HG03025 (cell line): ENCODE data around the gene CPZ.

Source experiments
- ATAC-seq: cut with Tn5 transposase; IDR thresholded peaks from one replicate; pipeline ENCODE4 v1.9.1; 2021; ENCODE audit warnings: mild to moderate bottlenecking, moderate library complexity; ENCODE audit not compliant: unreplicated experiment, low FRiP score

The CPZ gene

DNA sequence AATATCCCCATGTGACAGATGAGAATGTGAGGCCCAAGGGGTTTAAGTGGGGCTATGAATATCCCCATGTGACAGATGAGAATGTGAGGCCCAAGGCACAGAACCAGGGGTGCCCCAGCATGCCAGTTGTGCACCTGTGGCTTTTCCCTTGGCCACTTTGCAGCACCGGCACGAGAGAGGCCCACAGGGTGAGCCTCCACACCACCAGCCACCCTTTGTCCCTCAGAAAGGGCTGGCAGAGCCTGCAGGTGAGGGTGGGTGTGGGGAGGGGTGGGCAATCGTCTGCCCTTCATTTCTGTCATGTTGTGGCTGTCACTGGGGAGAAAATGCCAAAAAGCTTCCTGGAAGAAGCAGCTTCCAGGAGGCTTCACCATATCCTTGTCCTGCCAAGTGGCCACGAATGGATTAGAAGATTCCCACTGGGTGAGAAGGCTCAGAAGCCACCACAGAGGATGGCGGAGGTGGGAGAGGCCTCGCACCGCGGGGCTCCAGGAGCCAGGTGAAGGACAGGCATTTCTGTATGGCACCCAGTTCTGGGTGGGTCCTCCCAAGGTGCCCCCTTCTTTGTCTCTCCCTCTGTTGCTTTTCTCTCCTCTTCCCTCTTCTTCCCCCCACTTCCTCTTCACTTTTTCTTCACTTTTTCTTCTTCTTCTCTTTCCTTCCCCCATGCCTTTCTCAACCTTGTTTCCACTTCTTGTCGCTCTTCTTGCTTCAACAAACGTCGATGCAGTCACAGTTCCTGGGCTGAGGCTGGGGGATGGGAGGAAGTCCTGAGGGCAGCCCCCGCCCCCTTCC, 12.8 kb upstream of the CPZ start:
- ATAC-seq: no peak

DNA sequence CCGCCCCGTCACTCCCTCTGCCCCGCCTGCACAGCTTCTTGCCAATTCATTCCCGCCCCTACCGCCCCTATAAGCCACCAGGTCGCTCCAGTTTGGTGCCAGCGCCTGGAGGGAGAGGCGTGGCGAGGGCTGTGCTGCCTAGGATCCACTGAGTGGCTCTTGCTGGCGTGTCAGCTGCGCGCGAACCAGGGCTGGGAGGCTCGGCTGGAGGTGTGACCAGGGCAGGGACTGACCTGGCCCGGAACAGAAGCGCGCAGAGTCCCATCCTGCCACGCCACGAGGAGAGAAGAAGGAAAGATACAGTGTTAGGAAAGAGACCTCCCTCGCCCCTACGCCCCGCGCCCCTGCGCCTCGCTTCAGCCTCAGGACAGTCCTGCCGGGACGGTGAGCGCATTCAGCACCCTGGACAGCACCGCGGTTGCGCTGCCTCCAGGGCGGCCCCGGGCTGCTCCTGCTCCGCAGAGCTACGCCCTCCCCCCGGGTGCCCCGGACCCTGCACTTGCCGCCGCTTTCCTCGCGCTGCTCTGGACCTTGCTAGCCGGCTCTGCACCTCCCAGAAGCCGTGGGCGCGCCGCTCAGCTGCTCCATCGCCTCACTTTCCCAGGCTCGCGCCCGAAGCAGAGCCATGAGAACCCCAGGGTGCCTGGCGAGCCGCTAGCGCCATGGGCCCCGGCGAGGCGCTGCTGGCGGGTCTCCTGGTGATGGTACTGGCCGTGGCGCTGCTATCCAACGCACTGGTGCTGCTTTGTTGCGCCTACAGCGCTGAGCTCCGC, 12.1 kb upstream of the CPZ start, which contains the start of gene GPR78:
Gene GPR78 (plus strand): TSS at position 72 of the 773 bp plus-strand sequence. CDS start 591 bp downstream, at position 663.
- no peak for ATAC-seq

DNA sequence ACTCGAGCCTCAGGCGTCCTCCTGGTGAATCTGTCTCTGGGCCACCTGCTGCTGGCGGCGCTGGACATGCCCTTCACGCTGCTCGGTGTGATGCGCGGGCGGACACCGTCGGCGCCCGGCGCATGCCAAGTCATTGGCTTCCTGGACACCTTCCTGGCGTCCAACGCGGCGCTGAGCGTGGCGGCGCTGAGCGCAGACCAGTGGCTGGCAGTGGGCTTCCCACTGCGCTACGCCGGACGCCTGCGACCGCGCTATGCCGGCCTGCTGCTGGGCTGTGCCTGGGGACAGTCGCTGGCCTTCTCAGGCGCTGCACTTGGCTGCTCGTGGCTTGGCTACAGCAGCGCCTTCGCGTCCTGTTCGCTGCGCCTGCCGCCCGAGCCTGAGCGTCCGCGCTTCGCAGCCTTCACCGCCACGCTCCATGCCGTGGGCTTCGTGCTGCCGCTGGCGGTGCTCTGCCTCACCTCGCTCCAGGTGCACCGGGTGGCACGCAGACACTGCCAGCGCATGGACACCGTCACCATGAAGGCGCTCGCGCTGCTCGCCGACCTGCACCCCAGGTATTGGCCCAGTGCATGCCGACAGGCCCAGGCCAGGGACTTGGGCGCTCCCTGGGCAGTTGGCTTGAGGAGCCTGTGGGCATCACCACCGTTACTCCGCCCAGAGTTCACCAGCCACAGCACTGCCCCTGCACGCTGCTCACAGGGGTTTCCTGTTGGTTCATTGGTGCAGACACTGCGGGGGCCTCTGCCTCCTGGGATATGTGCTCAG, 11.3 kb upstream of the CPZ start:
- ATAC-seq: no peak

DNA sequence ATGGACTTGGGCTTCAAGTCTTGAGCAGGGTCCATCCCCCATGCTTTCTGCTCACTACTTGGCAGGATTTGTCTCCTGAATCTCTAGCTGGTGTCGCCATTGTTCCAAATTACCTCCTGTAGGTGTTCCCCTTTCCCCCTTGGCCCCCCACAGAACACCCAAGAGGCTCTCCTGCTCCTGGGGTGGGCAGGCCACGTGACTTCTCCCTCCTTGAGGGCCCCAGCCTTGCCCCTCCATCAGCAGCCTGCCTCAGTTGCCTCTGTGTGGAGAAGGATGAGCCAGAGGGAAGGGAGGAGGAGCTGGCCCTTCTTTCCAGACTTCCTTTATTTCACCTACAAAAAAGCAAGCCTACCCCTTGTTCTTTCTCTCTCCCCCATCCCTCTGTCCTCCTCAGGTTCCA, 10.5 kb upstream of the CPZ start:
- ATAC-seq: no peak

DNA sequence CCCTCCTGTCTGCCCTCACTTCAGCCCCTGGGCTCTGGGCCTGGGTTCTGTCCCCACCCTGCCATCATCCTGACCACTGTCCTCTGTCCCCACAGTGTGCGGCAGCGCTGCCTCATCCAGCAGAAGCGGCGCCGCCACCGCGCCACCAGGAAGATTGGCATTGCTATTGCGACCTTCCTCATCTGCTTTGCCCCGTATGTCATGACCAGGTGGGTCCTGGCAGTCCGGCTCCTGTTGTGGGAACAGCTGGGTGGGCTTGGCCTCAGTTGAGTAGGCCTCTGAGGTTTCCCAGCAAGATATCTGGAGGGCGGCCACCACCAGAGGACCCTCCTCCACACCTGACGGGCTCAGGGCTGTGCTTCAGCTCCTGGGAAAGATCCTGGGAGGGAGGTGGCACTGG, 10.1 kb upstream of the CPZ start:
- no peak for ATAC-seq

DNA sequence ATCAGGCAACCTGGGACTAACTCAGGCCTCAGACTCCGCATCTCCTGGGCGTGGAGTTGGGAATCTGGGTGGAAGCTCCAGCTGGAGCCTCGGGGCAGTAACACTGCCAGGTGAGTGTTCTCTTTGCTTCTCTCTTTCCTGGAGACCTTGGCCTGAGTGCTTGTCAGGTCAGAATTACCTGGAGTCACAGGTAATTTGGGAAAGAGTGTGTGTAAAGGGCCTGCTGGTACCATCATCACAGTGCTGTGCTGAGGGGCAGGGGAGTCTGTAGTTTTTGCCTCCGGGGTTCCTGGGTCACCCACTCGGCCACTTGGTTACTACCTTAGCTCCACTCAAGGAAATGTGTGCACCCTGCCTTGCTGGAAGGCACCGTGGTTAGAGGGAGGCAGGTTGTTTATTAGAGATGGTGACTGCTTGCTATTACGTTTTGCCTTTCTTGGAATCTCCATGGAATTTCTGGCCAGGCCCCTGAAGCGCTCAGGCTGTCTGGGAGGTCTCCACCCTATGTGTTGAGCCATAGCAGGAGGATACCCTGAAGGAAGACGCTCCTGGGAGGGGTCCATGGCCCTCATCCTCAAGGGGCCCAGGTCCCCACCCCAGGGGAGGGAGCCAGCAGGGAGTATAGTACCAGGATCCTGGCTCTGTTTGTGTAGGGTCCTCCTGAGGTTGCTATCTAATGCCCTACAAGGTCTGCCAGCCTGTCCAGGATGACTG, 9.5 kb upstream of the CPZ start:
- ATAC-seq: no peak

DNA sequence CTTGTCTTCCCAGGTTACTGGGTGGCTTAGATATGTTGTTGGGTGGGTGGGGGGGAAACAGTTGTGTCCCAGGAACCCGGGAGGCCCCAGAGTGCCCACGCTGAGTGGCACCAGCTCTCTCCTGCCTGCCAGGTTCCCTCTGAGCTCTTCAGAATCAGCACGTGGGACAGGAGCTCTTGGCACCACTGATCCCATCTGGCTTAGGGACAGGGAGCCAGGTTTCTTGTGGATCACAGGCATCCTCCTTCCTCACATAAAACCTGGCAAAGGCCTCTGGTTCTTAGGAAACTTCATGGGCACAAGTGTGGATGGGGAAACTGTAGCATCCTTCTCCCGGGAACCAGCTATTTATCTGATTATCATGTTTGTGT, 8.9 kb upstream of the CPZ start:
- no peak for ATAC-seq

DNA sequence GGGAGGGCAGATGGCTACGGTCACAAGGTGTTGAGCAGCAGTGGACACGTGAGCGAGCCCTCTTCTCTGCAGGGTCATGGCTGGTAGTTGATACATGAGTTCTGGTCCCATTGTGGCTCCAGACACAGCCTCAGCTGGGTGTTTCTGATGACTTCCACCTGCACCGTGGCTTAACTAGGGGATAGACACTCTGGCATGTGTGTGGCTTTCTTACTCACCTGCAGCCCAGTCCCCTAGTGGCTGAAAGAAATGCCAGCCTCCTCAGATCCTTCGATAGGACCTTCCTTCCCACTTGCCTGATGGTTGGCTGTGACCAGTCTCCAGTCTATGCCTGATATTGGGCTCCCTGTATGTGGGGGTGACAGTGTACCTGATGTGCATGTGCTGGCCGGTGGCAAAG, 7.4 kb upstream of the CPZ start:
- ATAC-seq: no peak

DNA sequence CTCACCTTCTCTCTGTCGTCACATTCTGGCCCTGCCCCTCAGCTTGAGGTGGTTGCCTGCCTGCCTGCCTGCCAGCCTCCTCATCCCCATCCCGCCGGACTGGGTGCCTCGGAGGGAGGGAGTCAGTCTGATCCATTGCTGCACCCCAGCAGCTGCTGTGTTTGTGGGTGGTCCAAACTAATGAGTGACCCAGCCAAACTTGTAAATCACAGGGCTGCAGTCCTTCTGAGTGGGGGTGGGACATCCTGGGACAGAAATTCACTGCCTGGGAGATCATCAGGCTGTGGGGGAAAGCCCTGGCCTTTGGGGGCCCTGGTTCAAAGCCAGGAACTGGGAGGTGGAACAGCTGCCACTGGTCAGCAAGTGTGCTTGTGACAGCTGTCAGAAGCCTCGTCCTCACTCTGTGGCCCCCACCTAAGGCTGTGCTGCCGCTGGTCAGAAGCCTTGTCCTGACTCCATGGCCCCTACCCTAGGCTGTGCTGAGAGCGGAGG, 6.8 kb upstream of the CPZ start:
- ATAC-seq: no peak

DNA sequence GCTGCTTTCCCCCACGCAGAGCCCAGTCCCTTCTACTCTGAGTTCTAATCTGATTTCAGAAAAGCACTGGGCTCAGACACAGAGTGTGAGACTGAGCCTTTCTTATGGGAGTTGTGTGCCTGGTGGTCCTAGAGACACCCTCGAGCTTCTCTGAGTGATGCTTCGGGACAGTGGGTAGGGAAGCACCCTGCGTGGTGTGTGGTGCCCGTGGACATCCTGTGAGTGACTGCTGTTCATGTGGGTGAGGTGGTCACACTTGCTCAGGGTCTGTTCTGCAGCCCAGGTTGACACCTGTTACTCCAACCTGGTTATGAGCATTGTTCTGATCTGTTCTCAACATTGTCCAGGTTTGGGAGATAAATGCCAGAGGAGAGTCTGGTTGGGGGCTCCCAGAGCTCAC, 6.3 kb upstream of the CPZ start:
- ATAC-seq: no peak

DNA sequence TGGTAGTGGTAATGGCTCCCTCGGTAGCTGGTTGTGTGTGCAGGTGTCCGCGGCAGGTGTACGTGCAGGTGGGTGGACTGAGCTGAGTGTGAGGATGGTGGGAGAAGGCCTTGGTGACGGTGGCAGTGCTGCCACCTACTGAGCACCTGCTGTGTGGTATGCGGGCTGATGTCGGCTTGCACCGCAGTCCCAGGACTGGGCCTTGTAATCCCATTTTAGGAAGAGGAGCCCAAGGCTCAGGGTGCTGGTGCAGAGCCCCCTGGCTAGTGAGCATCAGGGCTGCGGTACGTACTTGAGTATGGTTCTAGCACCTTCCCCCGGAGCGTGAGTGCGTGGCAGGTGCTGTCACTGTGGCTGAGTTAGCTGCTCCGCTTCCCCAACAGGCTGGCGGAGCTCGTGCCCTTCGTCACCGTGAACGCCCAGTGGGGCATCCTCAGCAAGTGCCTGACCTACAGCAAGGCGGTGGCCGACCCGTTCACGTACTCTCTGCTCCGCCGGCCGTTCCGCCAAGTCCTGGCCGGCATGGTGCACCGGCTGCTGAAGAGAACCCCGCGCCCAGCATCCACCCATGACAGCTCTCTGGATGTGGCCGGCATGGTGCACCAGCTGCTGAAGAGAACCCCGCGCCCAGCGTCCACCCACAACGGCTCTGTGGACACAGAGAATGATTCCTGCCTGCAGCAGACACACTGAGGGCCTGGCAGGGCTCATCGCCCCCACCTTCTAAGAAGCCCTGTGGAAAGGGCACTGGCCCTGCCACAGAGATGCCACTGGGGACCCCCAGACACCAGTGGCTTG, 5.7 kb upstream of the CPZ start:
- ATAC-seq: no peak

DNA sequence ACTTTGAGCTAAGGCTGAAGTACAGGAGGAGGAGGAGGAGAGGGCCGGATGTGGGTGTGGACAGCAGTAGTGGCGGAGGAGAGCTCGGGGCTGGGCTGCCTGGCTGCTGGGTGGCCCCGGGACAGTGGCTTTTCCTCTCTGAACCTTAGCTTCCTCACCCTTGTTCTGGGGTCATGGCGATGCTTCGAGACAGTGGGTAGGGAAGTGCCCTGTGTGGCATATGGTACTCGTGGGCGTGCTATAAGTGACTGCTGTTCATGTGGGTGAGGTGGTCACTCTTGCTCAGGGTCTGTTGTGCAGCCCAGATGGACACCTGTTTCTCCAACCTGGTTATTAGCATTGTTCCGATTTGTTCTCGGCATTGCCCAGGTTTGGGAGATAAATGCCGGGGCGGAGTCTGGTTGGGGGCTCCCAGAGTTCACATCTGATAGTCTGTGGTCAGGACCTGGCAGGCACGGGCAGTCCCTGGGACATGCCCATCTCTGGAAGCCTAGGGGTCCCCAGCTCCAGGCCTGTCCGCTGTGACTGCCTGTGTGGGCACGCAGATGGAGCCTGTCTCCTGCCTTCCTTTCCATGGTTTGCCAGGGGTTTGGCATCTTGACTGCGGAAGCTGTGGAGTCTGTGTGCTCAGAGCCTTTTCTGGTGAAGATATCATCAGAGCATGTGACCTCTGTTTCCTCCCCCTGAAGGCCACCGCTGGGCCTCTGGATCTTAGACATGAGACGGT, 4.9 kb upstream of the CPZ start:
- ATAC-seq: no peak

DNA sequence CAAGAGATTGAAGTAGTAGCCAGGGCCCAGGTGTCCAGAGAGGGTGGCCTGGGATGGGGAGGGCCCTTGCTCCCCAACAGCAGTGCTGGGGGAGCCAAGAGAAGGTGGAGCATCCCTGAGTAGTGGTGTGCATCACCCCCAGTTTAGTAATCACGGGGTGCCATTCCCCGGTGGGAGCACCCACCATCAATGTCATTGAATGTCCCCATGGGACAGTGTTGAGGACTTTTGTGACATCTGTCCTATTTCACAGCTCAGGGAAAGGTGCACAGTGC, 4.4 kb upstream of the CPZ start:
- ATAC-seq: no peak

DNA sequence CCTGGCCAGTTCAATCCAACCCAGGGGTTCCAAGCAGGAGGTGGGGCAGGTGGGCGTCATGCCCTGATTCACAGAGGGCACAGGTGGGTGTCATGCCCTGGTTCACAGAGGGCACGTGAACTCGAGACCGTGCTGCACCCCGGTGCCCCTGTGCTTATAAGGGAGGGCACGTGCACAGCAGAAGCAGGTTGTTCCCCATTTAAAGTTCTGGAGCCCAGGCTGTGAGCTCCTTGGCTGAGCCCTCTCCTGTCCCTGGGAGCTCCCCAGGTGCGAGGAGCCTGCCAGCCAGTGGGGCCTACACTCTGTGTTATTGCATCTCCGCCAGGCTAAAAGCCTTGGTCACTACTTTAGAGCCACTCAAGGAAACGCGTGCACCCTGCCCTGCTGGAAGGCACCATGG, 3.2 kb upstream of the CPZ start:
- no peak for ATAC-seq

DNA sequence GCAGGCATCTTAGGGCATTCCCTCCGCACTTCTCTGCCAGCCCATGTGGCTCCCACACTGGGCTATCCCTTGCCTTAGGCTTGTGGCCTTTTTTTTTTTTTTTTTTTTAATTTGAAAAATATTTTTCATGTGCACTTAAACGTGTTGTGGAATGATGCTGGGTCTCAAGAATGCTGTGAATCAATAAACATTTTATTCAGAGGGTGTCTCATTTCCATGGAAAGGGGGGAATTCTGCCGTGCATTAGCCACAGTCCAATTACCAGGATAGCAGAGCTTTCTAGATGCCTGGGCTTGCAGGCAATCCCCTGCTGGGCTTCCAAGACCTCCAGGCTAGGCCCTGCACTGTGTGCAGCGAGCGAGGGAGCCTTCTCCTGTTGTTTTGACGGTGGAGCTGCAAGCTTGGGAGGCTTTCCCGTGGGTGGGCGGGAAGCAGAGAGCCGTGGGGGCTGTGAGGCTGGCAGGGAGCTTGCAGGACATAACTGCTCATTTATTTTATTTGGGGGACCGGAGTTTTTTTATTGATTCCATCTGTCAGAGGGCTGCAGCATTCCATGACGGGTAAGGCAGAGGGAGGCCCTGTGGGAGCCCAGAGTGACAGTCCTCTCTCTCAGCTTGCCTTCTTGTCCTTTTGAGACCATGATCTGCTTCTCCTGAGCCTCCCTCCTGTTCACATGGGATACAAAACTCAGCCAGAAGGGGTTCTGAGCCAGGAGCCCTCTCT, 2.6 kb upstream of the CPZ start:
- ATAC-seq: no peak

DNA sequence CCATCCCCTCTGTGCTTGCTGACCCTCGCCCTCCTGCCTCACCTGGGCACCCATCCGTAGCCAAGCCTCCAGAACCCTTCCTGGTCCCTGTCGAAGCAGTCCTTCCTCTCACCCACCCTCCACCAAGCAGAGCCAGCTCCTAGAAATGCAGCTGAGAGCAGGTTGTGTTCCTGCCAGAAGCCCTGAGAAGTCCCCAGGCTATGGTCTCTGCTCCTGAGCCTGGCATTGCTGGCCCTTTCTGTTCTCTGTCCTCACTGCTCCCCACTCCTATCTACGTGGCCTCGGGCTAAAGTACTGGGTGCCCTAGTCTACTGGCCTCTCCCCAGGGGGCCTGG, 2.1 kb upstream of the CPZ start:
- no peak for ATAC-seq

DNA sequence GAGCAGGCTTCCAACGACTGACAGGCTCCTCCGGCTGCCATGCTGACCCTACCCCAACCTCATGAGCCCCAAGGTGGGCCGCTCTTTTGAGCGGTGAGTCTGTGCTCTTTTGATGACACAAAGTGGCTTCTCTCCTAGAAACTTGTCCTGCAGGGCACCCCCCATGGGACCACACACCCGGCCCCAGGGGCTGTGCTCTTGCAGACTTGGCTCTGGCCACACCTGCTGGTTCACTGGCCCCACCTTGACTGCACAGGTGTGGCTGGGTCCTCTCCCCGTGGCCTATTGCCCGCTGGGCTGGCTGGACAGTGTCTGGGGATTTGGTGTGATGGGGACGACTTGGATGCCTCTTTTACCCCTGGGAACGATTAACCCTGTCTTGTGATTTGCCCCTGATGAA, 1.5 kb upstream of the CPZ start:
- no peak for ATAC-seq

DNA sequence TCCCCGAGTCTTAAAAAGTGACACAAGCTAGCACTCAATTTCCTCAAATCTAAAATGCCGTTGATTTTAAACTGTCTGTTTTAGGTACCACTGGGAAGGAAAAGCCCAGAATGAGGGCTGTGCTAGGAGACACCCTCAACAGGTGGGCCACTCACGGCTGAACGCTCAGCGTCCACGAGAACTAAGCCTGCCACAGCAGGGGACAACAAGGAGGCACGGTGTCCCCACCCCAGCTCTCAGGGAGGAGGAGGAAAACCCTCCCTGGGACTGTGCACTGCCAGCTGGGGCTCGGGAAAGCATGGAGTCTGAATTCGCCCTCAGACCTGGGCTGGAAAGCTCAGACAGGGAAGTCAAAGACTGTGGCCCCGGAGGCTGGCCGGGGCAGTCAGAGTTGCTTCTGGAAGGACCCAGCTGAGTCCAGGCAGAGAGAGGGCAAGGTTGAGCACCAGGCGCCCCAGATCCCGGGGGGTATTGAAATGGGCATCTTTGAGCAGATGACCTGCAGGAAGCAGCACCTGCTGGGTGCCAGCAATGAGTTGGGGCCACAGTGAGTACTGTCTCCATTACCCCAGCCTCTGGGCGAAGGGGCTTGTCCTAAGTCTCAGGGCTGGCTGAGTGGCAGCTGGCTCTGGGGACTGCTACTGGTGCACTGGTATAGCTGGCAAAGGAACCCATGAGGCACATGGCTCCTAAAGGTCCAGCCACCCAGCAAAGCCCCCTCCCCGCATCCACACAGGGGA, 769 bp upstream of the CPZ start:
- ATAC-seq: no peak
